Measurements from ENCODE around the gene PRKAG3. TPM values are rescaled to one million over a fixed set of nuclear protein-coding genes. Genes with fewer than 3 reads are reported as not detected.
A peak's percentile ranks its signal among the peaks of the same experiment; 100 is the strongest.

Gene PRKAG3
- total and polyA plus RNA-seq, 9 of the 15 experiments (the other 6 are each of a cell fraction or from before 2014, with no cell fraction given), result not detected

DNA sequence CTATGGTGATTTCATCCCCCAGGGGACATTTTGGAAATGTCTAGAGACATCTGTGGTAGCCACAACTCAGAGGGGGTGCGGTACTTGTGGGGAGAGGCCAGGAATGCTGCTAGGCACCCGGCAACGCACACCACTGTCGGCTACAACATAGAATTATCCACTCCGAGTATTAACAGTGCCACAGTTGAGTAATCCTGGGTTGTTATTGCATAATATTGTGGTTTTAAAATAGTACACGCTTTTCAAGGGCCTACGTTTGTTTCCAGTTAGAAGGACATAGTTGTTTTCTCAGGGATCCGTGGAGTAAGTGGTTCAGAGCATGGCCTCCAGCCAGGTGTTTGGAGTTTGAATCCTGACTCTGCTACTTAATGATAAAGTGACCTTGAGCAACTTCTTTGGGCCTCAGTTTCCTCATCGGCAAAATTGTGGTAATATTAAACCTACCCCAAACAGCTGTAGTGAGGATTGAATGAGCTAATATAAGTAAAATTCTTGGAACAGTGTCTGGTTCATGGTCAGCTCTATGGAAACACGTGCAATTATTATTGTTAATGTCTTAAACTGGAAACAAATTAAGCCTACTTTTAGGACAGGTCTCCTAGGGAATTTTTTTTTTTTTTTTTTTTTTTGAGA, 25.1 kb downstream of the PRKAG3 start (continued):
- TF ChIP-seq ZNF431 (CRISPR knock-in tag; IDR thresholded peaks at IDR 0.05) (no peak), ATF7 (IDR thresholded peaks at IDR 0.05) (peak; percentile 63), RFX1 (IDR thresholded peaks at IDR 0.05) (no peak), RBM34 (IDR thresholded peaks at IDR 0.05; ENCODE audit: borderline replicate concordance, insufficient read depth, low read length) (no peak), PML (IDR thresholded peaks at IDR 0.05; ENCODE audit: low read length) (no peak), HOXB6 (CRISPR knock-in tag; IDR thresholded peaks at IDR 0.05; ENCODE audit: borderline replicate concordance) (no peak), IFI16 (CRISPR knock-in tag; IDR thresholded peaks at IDR 0.05) (no peak), TRIM28 (IDR thresholded peaks at IDR 0.05) (no peak), ZC3H4 (CRISPR knock-in tag; IDR thresholded peaks at IDR 0.05; ENCODE audit: borderline replicate concordance) (no peak), U2AF2 (optimal IDR thresholded peaks at IDR 0.05; ENCODE audit: low read depth, low read length) (no peak), RB1 (IDR thresholded peaks at IDR 0.05; ENCODE audit: low read depth) (no peak), ZFPM2 (CRISPR knock-in tag; IDR thresholded peaks at IDR 0.05) (no peak), ATF3 (IDR thresholded peaks at IDR 0.05) (peak; percentile 64; the same call in 1 of the 2 replicates), ATF3 (CRISPR knock-in tag; conservative IDR thresholded peaks at IDR 0.05) (no peak), ESRRB (CRISPR knock-in tag; IDR thresholded peaks at IDR 0.05; ENCODE audit: borderline replicate concordance) (no peak), CEBPB (tag; IDR thresholded peaks at IDR 0.05) (peak; percentile 97), TRIM24 (IDR thresholded peaks at IDR 0.05) (peak in 1 of 2 experiments; percentile 54; a peak in 1 of 4 replicates)
- TF ChIP-seq, protein P1, sequence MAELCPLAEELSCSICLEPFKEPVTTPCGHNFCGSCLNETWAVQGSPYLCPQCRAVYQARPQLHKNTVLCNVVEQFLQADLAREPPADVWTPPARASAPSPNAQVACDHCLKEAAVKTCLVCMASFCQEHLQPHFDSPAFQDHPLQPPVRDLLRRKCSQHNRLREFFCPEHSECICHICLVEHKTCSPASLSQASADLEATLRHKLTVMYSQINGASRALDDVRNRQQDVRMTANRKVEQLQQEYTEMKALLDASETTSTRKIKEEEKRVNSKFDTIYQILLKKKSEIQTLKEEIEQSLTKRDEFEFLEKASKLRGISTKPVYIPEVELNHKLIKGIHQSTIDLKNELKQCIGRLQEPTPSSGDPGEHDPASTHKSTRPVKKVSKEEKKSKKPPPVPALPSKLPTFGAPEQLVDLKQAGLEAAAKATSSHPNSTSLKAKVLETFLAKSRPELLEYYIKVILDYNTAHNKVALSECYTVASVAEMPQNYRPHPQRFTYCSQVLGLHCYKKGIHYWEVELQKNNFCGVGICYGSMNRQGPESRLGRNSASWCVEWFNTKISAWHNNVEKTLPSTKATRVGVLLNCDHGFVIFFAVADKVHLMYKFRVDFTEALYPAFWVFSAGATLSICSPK (IDR thresholded peaks at IDR 0.05; ENCODE audit: borderline replicate concordance), result no peak

All from K562 (cell line).